GM19193 (cell line): ENCODE data around the gene CLASP1.

Experiments
- POLR2A ChIP-seq: IDR thresholded peaks from 4 replicates; pipeline ENCODE4 v1.6.1; 2011; ENCODE audit not compliant: insufficient read depth, insufficient read length; ENCODE audit errors: extremely low read depth

CLASP1 gene

DNA sequence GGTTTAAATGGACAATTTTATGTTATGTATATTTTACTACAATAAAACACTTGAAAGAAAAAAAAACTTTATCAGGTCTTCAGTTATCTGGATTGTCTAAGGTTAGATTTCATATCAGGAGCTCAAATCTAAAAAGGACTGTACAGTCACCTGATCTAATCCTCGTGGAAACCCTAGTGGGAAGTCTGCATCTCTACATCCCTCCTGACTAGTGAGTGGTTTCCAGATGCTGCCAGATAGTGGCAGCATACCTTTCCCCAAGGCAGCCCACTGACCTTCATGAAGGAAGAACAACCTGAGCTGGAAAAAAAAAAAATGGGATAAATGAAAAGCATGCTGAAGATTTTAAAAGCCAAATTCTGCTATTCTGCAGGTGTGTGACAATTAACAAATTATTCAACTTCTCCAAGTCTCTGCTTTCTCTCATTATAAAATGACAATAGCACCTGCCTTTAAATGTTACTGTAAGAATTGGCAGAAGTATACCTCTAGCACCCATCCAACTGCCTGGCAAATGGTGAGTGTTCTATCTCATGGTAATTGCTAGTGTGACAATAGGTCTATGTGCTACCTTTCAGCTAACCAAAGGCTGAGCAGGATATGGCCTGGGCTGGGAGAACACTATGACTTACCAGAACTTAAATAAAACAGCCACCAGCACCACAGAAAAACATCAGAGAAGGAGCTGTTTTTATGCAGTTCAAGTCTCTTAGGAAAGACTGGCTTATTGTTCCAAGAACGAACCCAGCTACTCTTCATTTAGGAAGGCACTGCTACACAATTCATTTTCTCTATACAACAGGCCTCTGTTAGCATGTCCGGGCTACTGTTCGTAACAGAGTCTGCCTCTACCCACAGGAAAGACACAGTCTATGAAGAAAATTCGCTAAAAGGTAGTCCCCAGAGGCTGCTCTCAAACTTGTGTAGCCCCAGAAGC is 8.6 kb downstream of the CLASP1 start:
- TF ChIP-seq POLR2A, result no peak

GRCh38 chr2:121638333-121638732 is 10.9 kb downstream of the CLASP1 start:
- TF ChIP-seq POLR2A, result no peak

DNA sequence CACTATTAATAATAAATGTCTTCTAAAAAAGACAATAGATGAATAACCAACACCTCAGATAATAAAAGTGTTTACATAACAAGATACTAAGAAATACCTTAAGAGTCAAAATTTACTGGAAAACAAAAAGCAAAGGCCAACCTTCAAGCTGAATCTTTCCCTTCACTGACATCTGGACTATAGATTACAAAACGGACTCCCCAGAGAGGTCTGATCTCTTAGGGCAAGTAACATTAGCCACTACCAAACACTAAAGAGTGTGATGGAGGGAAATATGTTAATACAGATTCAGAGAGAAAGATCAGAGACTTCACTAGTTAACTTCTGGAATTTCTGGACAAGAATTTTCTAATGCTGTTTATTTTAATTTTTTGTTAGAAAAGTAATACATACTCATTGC is 13.9 kb downstream of the CLASP1 start:
- TF ChIP-seq POLR2A, result no peak

DNA sequence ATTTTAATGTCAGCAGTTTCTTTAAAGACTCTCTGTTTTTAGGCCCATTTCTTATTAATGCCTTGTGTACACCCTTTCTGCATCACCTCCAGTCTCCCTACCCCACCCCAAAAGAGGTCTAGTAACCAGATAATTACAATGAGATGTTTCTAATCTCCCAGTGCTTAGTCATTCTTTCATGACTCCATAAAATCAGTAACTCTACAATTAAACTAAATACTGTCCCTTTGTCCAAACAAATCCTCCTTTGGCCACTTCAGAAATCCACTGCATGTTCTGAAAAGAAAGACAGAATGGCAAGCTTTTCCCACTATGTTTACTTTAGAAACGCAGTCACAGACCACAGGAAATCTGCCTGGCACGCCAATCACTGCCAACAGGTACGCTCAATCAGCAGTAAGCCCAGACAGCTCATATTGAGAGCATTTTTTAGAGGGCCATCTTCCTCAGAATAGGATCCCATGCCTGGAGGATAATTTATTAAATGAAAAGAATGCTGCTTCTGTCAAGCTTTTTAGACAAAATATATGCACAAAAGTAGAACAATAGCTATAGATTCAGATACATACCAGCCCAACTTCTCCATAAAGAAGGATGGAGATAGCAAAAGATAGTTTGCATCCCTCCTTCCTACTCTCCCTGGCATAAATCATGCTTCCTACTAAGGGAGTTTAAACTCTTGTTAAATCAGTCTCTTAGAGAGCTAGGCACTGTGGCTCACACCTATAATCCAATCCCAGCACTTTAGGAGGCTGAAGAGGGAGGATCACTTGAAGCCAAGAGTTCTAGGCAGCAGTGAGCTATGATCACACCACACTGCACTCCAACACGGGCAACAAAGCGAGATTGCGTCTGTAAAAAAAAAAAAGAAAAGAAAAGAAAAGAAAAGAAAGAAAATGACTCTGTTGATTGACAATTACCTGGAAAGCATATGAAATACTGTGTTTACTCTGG is 14.6 kb downstream of the CLASP1 start:
- no peak for TF ChIP-seq POLR2A

DNA sequence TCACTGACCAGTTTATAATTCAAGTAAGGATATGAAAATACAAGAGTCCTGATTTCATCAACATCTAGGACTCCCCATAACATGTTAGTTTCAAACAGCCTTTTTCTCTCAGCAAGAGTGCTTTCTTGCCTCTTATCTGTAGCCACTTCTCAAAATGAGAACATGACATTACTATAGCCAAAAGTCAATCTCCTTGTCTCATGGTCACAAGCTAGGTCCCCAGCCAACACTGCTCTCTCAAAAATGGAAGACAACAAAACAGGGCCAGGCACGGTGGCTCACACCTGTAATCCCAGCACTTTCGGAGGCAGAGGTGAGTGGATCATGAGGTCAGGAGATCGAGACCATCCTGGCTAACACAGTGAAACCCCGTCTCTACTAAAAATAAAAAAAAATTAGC is 15.8 kb downstream of the CLASP1 start:
- TF ChIP-seq POLR2A, result no peak

GRCh38 chr2:121627525-121628050 is 21.7 kb downstream of the CLASP1 start:
- TF ChIP-seq POLR2A, result no peak

- no peak for TF ChIP-seq POLR2A
Measured at GRCh38 chr2:121626777-121627524, 22.3 kb downstream of the CLASP1 start.

DNA sequence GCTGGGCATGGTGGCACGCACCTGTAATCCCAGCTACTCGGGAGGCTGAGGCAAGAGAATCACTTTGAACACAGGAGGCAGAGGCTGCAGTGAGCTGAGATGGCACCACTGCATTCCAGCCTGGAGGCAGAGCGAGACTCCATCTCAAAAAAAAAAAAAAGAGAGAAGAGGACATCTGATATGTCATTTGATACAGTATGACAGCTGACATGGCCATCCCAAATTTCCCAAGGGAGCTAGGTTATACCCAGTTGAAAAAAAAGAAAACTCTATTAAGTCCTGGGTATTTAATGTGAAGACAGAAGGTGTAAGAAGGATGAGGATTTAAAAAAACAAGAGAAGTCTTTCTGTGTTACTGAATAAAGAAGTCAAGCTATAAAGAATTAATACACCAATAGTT is 23.3 kb downstream of the CLASP1 start:
- no peak for TF ChIP-seq POLR2A

DNA sequence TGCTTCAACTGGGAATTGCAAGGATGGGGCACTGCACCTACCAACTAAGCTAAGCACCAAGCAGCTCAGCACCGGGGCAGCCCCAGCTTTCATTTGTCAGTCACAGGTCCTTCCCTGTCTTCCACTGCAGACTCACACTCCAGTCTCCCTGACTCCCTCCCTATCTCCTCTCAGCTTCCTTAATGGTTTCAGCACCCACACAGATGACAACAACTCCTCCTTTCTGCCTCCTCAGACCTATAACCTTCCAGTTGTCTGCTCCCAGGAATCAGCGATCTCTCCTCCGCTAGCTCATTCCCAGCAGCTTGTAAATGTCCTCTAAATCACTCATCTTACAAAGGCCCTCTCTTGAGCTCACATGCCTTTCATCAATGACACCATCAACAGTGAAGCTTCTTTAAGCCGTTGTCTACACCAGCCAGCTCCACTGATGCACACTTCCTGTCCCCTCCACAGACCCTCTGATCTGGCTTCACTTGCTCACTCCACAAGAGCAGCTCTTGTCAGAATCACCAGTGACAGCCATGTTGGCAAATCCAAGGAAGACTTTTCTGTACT is 32.1 kb downstream of the CLASP1 start:
- TF ChIP-seq POLR2A, result no peak

DNA sequence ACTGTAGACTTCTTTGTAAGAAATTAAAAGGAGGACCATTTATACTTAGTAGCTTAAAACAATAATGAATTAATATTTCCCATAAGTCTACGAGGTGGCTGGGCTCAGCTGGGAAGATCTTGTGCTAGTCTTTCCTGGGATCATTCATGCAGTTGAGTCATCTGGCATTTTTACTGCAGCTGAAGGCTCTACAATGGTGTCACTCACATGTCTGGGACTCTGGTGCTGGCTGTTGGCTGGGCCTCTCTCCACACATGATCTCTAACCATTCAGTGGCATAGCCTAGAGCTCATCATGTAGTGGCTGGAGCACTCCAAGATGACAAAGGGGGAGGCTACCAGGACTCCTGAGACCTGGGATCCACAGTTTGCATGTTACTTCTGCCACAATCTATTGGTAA is 35.5 kb downstream of the CLASP1 start:
- TF ChIP-seq POLR2A, result no peak

DNA sequence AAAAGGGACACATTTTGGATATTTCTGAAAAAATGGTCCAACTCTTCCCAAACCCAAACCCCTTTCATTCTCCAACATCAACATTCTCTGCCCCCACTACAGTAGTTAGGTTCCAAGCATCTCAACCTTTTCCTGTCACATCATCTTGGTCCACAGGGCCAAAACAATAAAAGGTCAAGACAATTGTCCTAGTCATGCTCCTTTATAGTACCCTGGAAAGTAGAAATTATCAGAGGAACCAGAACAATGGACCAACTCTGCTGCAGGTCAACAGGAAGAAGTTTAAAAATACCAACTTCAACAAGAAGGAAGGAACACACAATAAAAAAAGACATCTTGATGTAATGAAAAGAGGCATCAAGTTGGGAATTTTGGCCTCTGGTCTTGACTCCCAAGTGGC is 36.1 kb downstream of the CLASP1 start:
- TF ChIP-seq POLR2A, result no peak

DNA sequence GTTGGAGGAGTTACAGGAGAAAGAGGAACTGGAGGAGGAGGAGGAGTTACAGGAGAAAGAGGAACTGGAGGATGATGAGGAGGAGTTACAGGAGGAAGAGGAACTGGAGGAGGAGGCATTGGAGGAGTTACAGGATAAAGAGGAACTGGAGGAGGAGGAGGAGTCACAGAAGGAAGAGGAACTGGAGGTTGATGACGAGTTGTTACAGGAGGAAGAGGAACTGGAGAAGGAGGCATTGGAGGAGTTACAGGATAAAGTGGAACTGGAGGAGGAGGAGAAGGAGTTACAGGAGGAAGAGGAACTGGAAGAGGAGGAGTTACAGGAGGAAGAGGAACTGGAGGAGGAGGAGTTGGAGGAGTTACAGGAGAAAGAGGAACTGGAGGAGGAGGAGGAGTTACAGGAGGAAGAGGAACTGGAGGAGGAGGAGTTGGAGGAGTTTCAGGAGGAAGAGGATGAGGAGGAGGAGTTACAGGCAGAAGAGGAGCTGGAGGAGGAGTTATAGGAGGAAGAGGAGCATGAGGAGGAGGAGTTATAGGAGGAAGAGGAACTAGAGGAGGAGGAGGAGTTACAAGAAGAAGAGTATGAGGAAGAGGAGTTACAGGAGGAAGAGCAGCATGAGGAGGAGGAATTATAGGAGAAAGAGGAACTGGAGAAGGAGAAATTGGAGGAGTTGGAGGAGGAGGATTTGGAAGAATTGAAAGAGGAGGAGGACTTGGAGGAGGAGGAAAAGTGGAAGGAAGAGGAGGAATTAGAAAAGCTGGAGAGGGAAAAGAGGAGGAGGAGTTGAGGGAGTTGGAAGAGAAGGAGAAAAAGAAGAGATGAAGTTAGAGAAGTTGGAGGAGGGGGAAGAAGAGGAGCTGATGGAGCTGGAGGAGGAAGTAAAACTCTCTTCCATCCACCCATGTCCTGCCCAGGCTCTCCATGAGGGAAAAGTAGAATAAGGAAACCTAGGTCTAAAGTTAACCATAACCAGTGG is 37.2 kb downstream of the CLASP1 start:
- no peak for TF ChIP-seq POLR2A

- TF ChIP-seq POLR2A, result no peak
Measured at GRCh38 chr2:121608967-121609366, 40.3 kb downstream of the CLASP1 start.
